NCI-H187 (cell line): Measurements from ENCODE around the gene GPR31.
A peak's percentile ranks its signal among the peaks of the same experiment; 100 is the strongest.

Experiments used
- DNase-seq, 2 experiments: peaks; one replicate each; lab custom pipeline; 2025; lab: John Stamatoyannopoulos, UW

GPR31 gene

DNA sequence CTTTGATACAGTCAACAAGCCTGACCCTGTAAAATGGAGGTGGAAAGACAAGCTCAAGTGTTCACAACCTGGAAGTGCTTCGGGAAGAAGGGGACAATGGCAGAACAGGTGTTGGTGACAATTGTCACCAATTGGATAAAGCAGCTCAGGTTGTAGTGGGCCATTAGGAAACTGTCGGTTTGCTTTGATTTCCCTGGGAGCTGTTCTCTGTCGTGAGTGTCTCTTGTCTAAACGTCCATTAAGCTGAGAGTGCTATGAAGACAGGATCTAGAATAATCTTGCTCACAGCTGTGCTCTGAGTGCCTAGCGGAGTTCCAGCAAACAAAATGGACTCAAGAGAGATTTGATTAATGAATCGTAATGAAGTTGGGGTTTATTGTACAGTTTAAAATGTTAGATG, 19.9 kb downstream of the GPR31 start:
- DNase-seq = peak; percentile 31 to 46

GRCh38 chr6:167137081-167137480, 20.7 kb downstream of the GPR31 start:
- no peak for DNase-seq

DNA sequence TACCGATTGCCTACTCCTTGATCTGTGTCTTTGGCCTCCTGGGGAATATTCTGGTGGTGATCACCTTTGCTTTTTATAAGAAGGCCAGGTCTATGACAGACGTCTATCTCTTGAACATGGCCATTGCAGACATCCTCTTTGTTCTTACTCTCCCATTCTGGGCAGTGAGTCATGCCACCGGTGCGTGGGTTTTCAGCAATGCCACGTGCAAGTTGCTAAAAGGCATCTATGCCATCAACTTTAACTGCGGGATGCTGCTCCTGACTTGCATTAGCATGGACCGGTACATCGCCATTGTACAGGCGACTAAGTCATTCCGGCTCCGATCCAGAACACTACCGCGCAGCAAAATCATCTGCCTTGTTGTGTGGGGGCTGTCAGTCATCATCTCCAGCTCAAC, 21.4 kb downstream of the GPR31 start:
- no peak for DNase-seq

- DNase-seq = no peak
Observed at GRCh38 chr6:167134448-167135328, 23.1 kb downstream of the GPR31 start.

DNA sequence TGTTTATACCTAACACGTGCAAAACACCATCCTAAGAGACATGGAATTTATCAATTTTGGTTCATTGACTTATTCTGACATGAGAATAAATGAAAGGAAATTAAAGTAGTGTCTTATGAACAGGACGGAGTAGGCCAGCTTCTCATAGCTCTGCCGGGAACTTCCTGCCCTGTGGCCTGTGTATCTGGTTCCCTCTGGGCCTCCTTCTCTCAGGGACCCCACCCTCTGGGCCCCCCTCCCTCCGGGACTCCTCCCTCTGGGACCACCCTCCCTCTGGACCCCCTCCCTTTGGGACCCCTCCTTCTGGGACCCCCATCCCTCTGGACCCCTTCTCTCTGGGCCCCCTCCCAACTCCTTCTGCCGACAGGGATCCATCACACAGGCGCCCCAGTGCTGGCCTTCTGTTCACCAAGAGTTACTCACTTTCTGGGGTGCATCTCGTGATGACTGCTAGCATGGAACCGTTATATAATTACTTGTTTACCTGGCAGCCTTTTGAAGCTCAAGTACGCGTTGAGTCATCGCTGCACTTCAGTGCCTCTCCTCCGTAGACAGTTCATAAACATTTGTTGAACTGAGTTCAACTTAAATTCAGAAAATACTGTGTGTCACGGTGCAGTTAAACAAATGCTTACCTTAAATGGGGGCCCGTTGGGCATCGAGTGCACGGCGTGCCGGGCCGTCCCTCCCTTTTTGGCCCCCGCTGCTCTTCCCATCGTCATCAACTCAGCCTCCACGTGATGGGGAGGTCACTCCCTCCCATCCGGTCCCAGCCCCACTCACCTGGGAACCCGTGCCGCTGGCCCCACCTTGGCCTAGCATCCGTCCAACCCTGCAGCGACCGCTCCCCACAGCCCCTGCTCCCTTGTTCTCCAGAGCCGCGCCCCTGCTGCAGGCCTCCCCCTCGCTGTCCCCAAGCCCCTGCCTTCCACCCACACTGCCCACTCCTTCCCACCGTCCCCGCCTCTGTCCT, 26.8 kb downstream of the GPR31 start:
- no peak for DNase-seq

GRCh38 chr6:167130008-167130677, 27.6 kb downstream of the GPR31 start:
- no peak for DNase-seq

DNA sequence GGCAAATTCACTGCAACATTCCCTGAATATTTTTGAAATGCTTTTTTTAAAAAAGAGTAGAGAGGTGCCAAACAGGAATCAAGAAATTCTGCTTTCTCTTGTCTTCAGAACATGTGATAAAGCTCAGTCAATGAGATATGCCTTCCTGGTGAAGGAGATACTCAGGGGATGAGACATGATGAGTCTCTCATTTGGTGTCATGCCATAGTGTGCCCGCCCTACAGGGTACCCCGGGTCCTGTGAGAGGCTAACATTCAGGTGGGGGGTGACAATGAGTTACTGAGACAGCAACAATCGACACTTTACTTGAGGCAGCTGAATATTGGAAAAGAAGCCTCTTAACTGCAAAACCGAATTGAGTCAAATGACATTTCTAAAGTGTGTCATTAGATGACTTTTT, 28.2 kb downstream of the GPR31 start:
- no peak for DNase-seq

DNA sequence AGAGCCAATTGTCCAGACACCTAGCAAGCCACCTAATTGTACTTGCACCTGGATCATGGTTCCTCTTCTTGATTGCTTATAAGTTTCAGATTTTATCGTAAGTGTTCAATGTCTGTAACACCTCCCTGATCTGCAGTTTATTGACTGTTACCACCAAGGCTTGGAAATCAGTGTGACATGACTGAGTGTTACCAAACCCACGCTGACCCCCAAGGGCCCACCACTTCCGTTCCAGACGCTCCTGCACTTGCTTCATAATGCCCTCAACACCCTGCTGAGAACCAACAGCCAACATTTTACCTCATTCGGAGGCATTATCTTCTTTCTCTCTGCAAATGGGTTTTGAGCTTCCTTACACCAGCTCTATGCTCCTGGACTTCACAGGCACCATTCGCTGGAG, 28.6 kb downstream of the GPR31 start:
- no peak for DNase-seq

DNA sequence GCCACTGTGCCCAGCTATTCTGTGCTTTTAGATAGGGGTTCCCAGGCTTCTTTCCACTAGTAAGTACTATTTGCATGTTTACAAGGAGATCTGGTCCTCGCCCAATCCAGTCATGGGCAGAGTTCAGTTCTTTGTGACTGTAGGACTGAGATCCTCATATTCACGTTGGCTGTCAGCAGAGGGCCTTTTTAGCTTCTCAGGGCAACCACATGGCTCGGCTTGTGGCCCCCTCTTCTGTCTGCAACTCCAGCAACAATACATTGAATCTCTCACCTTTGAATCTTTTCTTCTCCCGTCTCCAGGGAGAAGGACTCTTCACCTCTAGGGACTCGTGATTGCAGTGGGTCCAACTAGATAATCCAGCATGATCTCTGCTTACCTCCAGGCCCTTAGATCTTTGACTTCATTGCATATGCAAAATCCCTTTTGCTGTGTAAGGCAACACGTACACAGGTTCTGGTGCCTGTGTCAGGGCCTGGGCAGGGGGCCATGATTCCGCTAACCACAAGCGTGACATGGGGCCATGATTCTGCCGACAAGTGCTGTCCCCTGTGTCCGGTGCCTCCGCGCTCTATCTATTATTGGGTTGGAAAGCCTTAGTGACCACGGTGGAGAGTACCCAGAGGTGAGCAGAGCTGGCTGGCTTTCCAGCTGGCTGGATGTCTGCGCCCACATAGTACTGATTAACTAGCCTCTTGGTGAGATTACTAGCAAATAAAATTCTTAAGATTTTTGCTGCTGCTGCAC, 29.8 kb downstream of the GPR31 start:
- DNase-seq = no peak

GRCh38 chr6:167125855-167126349, 31.9 kb downstream of the GPR31 start:
- no peak for DNase-seq

- DNase-seq = no peak
Observed at GRCh38 chr6:167125410-167125809, 32.4 kb downstream of the GPR31 start.

GRCh38 chr6:167124753-167125152, 33.0 kb downstream of the GPR31 start:
- no peak for DNase-seq

DNA sequence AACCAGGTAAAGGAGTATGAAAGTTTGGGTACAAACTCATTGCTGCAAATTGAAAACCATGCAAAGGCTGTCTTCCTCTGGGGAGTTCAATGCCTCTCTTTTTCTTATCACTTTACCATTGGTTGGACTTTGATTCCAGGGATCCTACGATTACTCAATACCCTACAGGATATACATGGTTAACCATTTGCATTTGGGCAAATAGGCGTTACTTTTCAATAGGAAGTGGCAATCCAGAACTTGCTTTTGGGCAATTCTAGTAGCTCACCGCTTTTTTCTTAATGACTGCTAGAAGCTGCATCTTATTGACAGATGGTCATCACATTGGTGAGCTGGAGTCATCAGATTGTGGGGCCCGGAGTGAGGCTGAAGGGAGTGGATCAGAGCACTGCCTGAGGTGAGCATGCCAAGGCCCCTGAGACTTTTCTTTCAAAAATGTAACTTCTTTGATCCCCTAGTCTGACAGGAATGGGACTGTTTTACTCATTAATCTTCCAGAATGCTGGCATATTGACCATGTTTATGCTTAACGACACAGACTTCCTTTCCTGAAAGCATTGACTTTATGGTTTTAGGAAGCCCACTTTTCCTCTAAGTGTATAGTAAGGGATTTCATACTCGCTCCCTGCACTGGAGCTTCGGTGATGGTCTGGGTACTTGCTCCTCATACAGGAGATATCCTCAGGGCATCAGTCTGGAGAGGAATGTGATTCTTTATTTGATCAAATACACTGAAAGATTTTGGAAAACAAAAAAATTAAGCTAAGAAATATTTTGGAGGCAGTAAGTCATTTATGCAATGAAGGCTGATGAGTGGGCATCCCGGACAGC, 34.7 kb downstream of the GPR31 start, which contains the start of gene CCR6:
CCR6 (plus strand) TSS at position 270 of the 831 bp plus-strand sequence. CDS start 13,039 bp downstream, outside the sequence.
- no peak for DNase-seq

DNA sequence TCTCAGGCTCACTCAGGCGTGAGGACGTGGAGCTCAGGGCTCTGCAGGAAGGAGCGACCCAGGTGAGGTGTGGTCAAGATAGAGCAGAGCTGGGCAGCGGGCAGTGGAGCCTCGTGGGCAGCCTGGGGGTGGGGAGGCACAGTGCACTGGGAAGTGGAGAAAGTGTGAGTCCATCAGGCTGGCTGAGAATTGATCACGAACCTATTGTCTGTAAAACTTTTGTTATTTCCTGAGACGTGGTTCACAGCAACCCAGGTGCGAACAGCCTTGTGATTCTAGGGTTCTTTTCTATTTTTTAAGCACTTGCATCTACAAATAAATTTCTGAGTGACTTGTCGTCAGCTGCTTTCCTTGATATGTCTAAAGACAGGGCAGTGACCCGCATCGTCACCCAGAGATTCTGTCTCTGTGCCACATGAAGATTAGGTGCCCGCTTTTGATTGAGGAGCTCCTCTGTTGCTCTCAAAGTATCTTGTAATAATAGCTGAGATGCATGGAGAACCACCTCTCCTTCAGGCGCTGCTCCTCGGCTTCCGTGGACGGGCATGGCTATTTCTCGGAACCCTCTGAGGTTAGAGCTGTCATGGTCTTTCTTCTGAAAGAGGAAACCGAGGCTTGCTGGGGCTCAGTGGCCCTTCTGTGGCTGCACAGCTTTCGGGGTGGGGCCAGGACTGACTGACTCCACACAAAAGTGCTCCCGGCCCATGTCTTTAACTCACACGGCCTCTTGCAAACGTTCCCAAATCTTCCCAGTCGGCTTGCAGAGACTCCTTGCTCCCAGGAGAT, 35.5 kb downstream of the GPR31 start:
- no peak for DNase-seq

- no peak for DNase-seq
Observed at GRCh38 chr6:167121335-167121841, 36.4 kb downstream of the GPR31 start.

DNA sequence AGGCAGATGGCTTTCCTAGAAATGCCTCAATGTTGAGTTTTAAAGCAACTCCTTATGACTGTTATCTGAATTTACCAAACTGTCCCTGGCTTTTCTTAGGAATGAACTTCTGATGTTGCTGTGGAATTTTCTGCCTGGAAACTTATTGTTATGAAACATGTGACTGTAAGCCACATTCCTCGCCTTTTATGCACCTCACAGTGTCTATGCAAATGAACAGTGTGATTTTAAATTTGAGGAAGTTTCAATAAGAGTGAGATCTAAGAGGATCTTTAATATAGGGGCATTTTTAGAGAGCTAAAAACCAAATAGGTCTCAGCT, 37.2 kb downstream of the GPR31 start:
- no peak for DNase-seq

DNA sequence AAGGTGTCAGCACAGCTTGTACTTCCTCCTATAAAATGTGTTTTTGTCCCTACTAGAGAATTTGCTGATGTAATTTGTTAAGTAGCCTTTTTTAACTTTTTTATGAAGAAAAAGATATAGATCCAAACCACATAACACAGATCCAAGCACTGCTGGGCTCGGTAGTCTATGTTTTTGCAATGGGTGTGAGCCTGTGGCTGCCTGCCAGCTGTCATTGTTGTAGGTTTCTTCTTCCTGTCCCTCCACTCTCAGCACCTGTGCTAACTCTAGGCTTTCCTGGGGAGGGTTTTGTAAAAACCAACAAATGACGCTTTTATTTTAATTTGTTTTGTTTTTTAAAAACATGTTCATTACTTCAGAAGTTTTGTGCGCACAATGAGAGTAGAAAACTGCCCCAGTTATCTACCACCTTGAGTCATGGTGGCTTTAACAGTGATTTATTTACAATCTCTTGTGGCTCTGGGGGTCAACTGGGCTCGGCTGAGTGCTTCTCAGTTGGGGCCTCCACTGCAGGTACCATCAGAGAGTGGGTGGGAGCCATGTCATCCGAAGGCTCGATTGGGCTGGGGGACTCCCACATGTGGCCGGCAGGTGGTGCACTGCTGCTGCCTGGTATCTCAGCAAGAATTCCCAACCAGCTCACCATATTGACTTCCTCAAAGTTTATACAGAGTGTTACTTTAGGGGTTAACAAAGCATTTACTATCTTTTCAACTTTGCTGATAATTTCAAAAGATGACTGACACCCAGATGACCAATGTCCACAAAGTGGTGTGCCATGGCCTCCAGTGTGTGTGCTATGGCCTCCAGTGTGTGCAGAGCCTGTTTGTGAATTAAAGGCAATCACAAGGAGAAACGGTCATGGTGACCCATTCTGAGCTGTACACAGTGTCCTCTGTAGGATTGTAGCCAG, 37.9 kb downstream of the GPR31 start:
- DNase-seq = no peak

DNA sequence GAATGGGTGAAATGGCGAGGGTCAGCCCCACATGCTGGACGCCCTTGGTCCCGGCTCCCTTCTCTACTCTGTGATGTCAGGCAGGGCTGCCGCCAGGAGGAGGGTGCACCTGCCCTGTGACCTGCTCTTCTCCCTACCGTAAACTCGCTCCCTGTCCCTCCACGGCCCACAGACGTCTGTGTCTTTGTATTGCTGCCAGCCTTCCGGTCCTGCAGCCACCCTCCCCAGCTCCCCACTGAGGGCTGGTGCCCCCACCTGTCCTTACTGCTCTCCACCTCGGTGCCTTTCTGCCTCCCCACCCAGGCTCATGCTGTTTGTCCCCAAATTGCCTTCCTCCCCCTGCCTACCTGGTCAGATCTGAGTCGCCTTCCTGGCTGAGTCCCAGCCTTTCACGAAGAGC, 38.9 kb downstream of the GPR31 start:
- DNase-seq = no peak
